Neural cell (in vitro differentiated cells): ENCODE results near the gene DPF3. TPM values are rescaled to one million over a fixed set of nuclear protein-coding genes. Genes with fewer than 3 reads are reported as not detected.

Source experiments
- H2AFZ ChIP-seq: fragments of 200-600, 300-800 bp; sonication (generic), shearing (Covaris generic); 2 replicates; pipeline ENCODE4 v1.6.0; 2014; ENCODE audit warnings: low read depth, mild to moderate bottlenecking, antibody characterized with exemption, low read length, moderate library complexity
- H3F3A ChIP-seq: fragments of 200-600 bp; shearing (Covaris generic); 2 replicates; pipeline ENCODE4 v1.6.1; 2016; ENCODE audit warnings: mild to moderate bottlenecking, moderate library complexity, mixed read lengths, antibody characterized with exemption, low read length; ENCODE audit not compliant: insufficient read depth, poor library complexity, severe bottlenecking
- H3K27ac ChIP-seq: fragments of 200-600, 300-800 bp; sonication (generic), shearing (Covaris generic); 2 replicates; pipeline ENCODE4 v1.5.1; 2014; ENCODE audit warnings: mild to moderate bottlenecking, low read length, moderate library complexity
- H3K27me3 ChIP-seq: fragments of 300-800, 200-600 bp; sonication (generic), shearing (Covaris generic); 2 replicates; pipeline ENCODE4 v1.6.0; 2014; ENCODE audit warnings: mild to moderate bottlenecking, low read depth, low read length, moderate library complexity; ENCODE audit not compliant: insufficient read depth
- H3K36me3 ChIP-seq: fragments of 300-800, 200-600 bp; sonication (generic), shearing (Covaris generic); 2 replicates; pipeline ENCODE4 v1.5.1; 2014; ENCODE audit warnings: mild to moderate bottlenecking, antibody characterized with exemption, low read length, moderate library complexity; ENCODE audit not compliant: insufficient read depth
- H3K4me2 ChIP-seq: fragments of 300-800, 200-600 bp; sonication (generic), shearing (Covaris generic); 2 replicates; pipeline ENCODE4 v1.6.0; 2014; ENCODE audit warnings: mild to moderate bottlenecking, low read length
- H3K4me3 ChIP-seq: fragments of 300-800, 200-600 bp; sonication (generic), shearing (Covaris generic); 2 replicates; pipeline ENCODE4 v1.5.1; 2014; ENCODE audit warnings: mild to moderate bottlenecking, low read length, moderate library complexity
- H3K79me2 ChIP-seq: fragments of 200-600 bp; shearing (Covaris generic); replicated peaks from 2 replicates; pipeline ENCODE4 v1.6.0; 2014; ENCODE audit warnings: mild to moderate bottlenecking, low read length, moderate library complexity; ENCODE audit not compliant: insufficient read depth
- H3K9ac ChIP-seq: fragments of 300-800, 200-600 bp; sonication (generic), shearing (Covaris generic); 2 replicates; pipeline ENCODE4 v1.6.1; 2016; ENCODE audit warnings: mild to moderate bottlenecking, low read length, mixed read lengths
- H3K9me2 ChIP-seq: fragments of 200-600 bp; shearing (Covaris generic); 2 replicates; pipeline ENCODE4 v1.6.1; 2016; ENCODE audit warnings: mild to moderate bottlenecking, low read length, mixed read lengths; ENCODE audit not compliant: insufficient read depth
- H3K9me3 ChIP-seq: fragments of 200-600, 300-800 bp; sonication (generic), shearing (Covaris generic); 2 replicates; pipeline ENCODE4 v1.6.1; 2016; ENCODE audit warnings: mild to moderate bottlenecking, mixed run types, low read length, moderate library complexity, mixed read lengths
- H4K20me1 ChIP-seq: fragments of 200-600 bp; shearing (Covaris generic); 2 replicates; pipeline ENCODE4 v1.6.1; 2016; ENCODE audit warnings: mild to moderate bottlenecking, mixed run types; ENCODE audit not compliant: insufficient read depth
- EP300 ChIP-seq: fragments of 450-650 bp; conservative IDR thresholded peaks from 2 replicates; pipeline ENCODE4 v1.6.1; 2014; ENCODE audit warnings: antibody characterized with exemption, mild to moderate bottlenecking, moderate library complexity; ENCODE audit not compliant: poor library complexity, severe bottlenecking
- EZH2 ChIP-seq: fragments of 200-600, 300-800 bp; shearing (Covaris generic), sonication (generic); IDR thresholded peaks from 2 replicates; pipeline ENCODE4 v1.6.1; 2014; ENCODE audit warnings: antibody characterized with exemption, low read length, borderline replicate concordance, mild to moderate bottlenecking; ENCODE audit not compliant: insufficient read depth, poor library complexity, severe bottlenecking
- MXI1 ChIP-seq: fragments of 450-650 bp; conservative IDR thresholded peaks from 2 replicates; pipeline ENCODE4 v1.6.1; 2014; ENCODE audit warnings: antibody characterized with exemption, mild to moderate bottlenecking; ENCODE audit not compliant: poor library complexity, severe bottlenecking
- POLR2AphosphoS5 ChIP-seq: IDR thresholded peaks from 2 replicates; pipeline ENCODE4 v1.6.1; 2012
- RAD21 ChIP-seq: fragments of 450-650 bp; conservative IDR thresholded peaks from 2 replicates; pipeline ENCODE4 v1.6.1; 2014; ENCODE audit warnings: antibody characterized with exemption, mild to moderate bottlenecking, moderate library complexity
- REST ChIP-seq: IDR thresholded peaks from 2 replicates; pipeline ENCODE4 v1.6.1; 2012; ENCODE audit warnings: borderline replicate concordance
- SMC3 ChIP-seq: fragments of 450-650 bp; conservative IDR thresholded peaks from 2 replicates; pipeline ENCODE4 v1.6.1; 2014; ENCODE audit warnings: antibody characterized with exemption, mild to moderate bottlenecking, moderate library complexity; ENCODE audit not compliant: poor library complexity
- TAF1 ChIP-seq: IDR thresholded peaks from 2 replicates; pipeline ENCODE4 v1.6.1; 2012; ENCODE audit warnings: low read depth
- polyA plus RNA-seq: library from polyadenylated mRNA; depleted of rRNA; stranded (reverse); fragments of >200 nt; gene quantifications from 2 replicates; pipeline ENCODE4 v1.2.3, GENCODE V29; 2014
- TF ChIP-seq, protein P1 (sequence below): fragments of 450-650 bp; IDR thresholded peaks from 2 replicates; pipeline ENCODE4 v1.5.1; 2014; ENCODE audit warnings: antibody characterized with exemption, mild to moderate bottlenecking, moderate library complexity; ENCODE audit not compliant: poor library complexity, severe bottlenecking

Gene DPF3
- polyA plus RNA-seq, 1 donor from 2014 or later: 2.9 TPM

DNA sequence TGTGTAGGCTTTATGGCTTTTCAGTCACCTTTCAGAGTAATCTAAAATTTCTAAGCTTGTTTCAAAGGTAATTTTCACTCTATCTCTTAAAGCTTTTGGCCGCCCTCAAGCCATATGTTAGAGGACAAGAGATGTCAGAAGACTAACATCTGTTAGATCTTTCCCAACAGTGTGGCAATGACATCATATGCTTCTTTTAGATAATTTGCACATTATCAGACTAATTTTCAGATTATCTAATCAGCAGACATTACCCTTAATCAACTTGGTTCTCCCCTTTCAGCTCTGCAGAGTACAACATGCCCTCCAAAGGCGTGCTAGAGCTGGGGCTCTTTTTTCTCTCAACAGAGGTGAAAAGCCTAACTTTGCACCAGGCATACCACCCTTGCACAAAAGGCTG is 207.1 kb downstream of the DPF3 start:
- Histone ChIP-seq H3F3A (no peaks in the 10 kb centered on the region), H3K27ac (no peak overlapping the region), H3K27me3 (no peaks in the 10 kb centered on the region), H3K4me3 (no peak overlapping the region), H3K9me3 (no peaks in the 10 kb centered on the region), H3K36me3 (no peaks in the 10 kb centered on the region), H3K9ac (no peak overlapping the region), H4K20me1 (no peaks in the 10 kb centered on the region), H2AFZ (no peak overlapping the region), H3K79me2 (no peaks in the 10 kb centered on the region), H3K9me2 (no peaks in the 10 kb centered on the region), H3K4me2 (no peak overlapping the region)
- TF ChIP-seq TAF1: no peak
- TF ChIP-seq EP300: no peak
- TF ChIP-seq RAD21: no peak
- no peak for TF ChIP-seq MXI1
- no peak for TF ChIP-seq EZH2
- TF ChIP-seq, protein P1, sequence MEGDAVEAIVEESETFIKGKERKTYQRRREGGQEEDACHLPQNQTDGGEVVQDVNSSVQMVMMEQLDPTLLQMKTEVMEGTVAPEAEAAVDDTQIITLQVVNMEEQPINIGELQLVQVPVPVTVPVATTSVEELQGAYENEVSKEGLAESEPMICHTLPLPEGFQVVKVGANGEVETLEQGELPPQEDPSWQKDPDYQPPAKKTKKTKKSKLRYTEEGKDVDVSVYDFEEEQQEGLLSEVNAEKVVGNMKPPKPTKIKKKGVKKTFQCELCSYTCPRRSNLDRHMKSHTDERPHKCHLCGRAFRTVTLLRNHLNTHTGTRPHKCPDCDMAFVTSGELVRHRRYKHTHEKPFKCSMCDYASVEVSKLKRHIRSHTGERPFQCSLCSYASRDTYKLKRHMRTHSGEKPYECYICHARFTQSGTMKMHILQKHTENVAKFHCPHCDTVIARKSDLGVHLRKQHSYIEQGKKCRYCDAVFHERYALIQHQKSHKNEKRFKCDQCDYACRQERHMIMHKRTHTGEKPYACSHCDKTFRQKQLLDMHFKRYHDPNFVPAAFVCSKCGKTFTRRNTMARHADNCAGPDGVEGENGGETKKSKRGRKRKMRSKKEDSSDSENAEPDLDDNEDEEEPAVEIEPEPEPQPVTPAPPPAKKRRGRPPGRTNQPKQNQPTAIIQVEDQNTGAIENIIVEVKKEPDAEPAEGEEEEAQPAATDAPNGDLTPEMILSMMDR: no peak

GRCh38 chr14:72686101-72686500 is 207.8 kb downstream of the DPF3 start:
- no peaks in the 10 kb centered on the region for H3F3A ChIP-seq
- no peak overlapping the region for H3K4me2 ChIP-seq
- H3K9ac ChIP-seq: no peak overlapping the region
- H3K27ac ChIP-seq: no peak overlapping the region
- no peaks in the 10 kb centered on the region for H3K79me2 ChIP-seq
- no peaks in the 10 kb centered on the region for H4K20me1 ChIP-seq
- no peaks in the 10 kb centered on the region for H3K36me3 ChIP-seq
- H2AFZ ChIP-seq: no peak overlapping the region
- H3K27me3 ChIP-seq: no peaks in the 10 kb centered on the region
- no peaks in the 10 kb centered on the region for H3K9me2 ChIP-seq
- TF ChIP-seq EP300 (no peak), TAF1 (no peak), MXI1 (no peak), SMC3 (no peak), POLR2AphosphoS5 (no peak), RAD21 (no peak), REST (no peak), EZH2 (no peak)
- TF ChIP-seq, protein P1: no peak
- H3K9me3 ChIP-seq: no peaks in the 10 kb centered on the region
- H3K4me3 ChIP-seq: no peak overlapping the region
